Astrocyte of the spinal cord (primary cell): ENCODE results near the gene PRR12.

Source experiments
- DNase-seq: peaks from one replicate; pipeline ENCODE4 v3.0.0; 2011; ENCODE audit warnings: low read depth, low spot score
- H3K4me3 ChIP-seq: 2 replicates; pipeline ENCODE4 v1.5.1; 2011; ENCODE audit warnings: low read depth, mild to moderate bottlenecking, low read length, moderate library complexity
- in situ Hi-C: cut with HindIII; loops from 2 replicates; pipeline ENCODE4 v1.10.0; 2017; ENCODE audit warnings: low sequenced_read_pairs
- TF ChIP-seq, protein P1 (sequence below): IDR thresholded peaks from 2 replicates; pipeline ENCODE4 v1.5.1; 2012; ENCODE audit warnings: low read depth, mild to moderate bottlenecking, low read length, inconsistent platforms

PRR12 gene

DNA sequence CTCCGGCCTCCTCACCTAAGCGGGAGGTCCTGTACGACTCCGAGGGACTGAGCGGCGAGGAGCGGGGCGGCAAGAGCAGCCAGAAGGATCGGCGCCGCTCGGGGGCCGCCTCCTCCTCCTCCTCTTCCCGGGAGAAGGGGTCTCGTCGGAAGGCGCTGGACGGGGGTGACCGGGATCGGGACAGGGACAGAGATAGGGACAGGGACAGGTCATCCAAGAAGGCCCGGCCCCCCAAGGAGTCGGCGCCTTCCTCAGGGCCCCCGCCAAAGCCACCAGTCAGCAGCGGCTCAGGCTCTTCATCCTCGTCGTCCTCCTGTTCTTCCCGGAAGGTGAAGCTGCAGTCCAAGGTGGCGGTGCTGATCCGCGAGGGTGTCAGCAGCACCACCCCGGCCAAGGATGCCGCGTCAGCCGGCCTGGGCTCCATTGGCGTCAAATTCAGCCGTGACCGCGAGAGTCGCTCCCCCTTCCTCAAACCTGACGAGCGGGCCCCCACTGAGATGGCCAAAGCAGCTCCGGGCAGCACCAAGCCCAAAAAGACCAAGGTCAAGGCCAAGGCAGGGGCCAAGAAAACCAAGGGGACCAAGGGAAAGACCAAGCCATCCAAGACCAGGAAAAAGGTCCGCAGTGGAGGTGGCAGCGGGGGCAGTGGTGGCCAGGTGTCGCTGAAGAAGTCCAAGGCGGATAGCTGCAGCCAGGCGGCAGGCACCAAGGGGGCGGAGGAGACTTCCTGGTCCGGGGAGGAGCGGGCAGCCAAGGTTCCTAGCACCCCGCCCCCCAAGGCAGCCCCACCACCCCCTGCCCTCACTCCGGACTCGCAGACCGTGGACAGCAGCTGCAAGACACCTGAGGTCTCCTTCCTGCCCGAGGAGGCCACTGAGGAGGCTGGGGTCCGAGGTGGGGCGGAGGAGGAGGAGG, 61.8 kb downstream of the PRR12 start:
- in situ Hi-C loops: no loop called here

DNA sequence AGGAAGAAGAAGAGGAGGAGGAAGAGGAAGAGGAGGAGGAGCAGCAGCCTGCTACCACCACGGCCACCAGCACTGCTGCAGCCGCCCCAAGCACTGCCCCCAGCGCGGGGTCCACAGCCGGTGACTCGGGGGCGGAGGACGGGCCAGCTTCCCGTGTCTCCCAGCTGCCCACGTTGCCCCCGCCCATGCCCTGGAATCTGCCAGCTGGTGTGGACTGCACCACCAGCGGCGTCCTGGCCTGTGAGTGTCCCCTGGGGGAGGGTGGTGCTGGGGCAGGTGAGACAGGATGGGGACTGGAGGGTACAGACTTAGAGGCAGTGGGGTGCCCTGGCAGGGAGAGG, 62.5 kb downstream of the PRR12 start:
- TF ChIP-seq, protein P1, sequence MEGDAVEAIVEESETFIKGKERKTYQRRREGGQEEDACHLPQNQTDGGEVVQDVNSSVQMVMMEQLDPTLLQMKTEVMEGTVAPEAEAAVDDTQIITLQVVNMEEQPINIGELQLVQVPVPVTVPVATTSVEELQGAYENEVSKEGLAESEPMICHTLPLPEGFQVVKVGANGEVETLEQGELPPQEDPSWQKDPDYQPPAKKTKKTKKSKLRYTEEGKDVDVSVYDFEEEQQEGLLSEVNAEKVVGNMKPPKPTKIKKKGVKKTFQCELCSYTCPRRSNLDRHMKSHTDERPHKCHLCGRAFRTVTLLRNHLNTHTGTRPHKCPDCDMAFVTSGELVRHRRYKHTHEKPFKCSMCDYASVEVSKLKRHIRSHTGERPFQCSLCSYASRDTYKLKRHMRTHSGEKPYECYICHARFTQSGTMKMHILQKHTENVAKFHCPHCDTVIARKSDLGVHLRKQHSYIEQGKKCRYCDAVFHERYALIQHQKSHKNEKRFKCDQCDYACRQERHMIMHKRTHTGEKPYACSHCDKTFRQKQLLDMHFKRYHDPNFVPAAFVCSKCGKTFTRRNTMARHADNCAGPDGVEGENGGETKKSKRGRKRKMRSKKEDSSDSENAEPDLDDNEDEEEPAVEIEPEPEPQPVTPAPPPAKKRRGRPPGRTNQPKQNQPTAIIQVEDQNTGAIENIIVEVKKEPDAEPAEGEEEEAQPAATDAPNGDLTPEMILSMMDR: no peak
- in situ Hi-C loops: no loop called here
- H3K4me3 ChIP-seq: no peak overlapping the region
- DNase-seq: no peak

More for the DNA sequence above, 61.8 kb downstream of the PRR12 start:
- no peak for DNase-seq
- H3K4me3 ChIP-seq: no peak overlapping the region
- TF ChIP-seq, protein P1: no peak

DNA sequence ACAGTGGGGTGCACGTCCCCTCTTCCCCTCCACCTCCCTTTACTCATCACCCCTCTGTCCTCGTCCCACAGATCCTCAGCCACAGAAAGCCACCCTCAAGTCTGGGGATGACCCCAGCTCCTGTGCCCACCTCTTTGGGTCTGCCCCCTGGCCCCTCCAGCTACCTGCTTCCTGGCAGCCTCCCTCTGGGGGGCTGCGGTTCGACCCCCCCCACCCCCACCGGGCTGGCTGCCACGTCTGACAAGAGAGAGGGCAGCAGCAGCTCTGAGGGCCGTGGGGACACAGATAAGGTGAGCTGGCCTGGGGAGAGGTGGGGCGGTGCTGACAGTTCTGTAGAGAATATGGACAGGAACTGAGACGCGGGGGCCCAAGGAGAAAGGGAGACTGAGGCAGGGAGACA, 63.6 kb downstream of the PRR12 start:
- DNase-seq: no peak
- in situ Hi-C loops: no loop called here
- TF ChIP-seq, protein P1: no peak
- no peak overlapping the region for H3K4me3 ChIP-seq

DNA sequence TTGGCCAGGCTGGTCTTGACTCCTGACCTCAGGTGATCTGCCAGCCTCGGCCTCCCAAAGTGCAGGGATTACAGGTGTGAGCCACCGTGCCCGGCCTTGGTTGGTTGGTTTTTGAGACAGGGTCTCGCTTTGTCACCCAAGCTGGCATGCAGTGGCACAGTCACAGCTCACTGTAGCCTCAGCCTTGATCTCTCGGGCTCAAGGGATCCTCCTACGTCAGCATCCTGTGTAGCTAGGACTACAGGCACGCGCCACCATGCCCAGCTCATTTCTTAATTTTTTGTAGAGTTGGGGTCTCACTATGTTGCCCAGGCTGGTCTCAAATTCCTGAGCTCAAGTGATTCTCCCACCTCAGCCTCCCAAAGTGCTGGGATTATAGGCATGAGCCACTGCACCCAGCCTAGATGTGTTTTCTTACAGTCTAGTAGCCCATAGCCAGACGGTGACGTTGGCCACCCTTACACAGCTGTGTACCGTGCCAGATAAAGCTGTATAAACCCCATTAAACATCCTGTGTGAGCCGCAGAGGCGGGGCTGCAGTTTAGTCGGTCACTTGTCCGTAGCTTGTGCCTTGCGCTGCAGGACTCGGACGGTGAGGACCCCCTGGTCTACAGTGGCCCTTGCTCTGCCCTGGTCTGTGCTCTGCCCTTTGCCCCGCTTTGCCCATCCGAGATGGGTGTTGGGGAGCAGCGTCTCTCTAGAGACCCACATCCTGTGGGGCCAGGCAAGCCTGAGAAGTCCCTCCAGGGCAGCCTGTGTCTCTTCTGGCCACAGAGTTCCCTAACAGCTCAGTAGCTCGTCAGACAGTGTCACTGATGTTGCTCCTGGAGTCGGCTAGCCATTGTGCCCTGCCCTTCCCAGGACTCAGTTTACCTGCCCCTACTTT, 64.8 kb downstream of the PRR12 start:
- in situ Hi-C loops: no loop called here
- DNase-seq: no peak
- H3K4me3 ChIP-seq: no peak overlapping the region
- TF ChIP-seq, protein P1: no peak

DNA sequence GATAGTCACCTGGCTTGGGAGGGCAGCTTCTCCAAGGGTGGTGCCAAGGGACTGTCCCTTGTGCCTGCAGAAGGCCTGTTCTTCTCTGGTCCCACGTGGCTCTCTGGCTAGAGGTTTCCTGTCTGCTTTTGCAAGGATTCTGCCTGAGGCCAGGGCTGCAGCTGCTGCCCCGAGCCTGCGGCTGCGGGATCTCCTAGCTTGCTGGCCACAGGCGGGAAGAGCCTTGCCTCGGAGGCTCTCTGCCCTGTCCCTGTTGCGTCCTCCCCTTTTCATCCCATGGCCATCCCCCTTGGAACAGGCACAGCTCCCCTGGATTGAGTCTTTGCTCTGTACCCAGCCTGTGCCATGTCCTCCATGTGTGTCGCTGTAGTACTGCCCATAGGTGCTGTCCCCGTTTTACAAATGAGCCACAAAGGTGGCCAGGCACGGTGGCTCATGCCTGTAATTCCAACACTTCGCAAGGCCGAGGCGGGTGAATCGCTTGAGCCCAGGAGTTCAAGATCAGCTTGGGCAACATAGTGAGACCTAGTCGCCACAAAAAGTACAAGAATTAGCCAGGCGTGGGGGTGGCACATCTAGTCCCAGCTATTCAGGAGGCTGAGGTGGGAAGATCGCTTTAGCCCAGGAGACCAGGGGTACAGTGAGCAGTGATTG, 65.6 kb downstream of the PRR12 start:
- DNase-seq: no peak
- TF ChIP-seq, protein P1: no peak
- in situ Hi-C loops: no loop called here
- no peak overlapping the region for H3K4me3 ChIP-seq

DNA sequence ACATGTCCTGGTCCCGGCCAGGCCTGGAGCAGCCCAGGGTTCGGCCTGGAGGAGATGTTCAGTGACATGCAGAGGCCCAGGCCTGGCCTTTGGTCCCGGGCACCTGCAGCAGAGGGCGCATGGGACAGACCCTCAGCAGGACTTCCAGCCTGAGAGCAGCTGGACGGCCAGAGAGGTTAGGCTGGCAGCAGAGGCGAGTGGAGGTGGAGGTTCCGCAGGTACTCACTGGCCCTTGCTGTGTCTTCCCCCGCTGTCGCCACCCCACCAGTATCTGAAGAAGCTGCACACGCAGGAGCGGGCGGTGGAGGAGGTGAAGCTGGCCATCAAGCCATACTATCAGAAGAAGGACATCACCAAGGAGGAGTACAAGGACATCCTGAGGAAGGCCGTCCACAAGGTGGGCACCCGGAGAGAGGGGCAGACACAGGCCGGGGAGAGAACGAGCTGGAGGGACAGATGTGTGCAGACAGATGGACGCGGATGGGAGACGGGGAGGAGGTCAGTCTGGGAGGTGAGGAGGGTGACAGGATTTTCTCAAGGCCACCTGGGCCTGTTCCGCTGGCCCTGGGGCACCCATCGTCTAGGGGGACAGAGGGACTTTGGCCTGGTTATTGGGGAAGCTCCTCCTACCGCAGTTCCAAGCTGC, 66.6 kb downstream of the PRR12 start:
- DNase-seq: no peak
- TF ChIP-seq, protein P1: no peak
- H3K4me3 ChIP-seq: no peak overlapping the region
- in situ Hi-C loops: no loop called here
